ENCODE measurements around the gene CAPN2.

CAPN2 gene

GRCh38 chr1:223815020-223815853 lies 102.9 kb downstream of the CAPN2 start:
- TF ChIP-seq GATA3 (IDR thresholded peaks at IDR 0.05; ENCODE audit: low read depth, low read length) (no peak), GATA2 (IDR thresholded peaks at IDR 0.05; ENCODE audit: low read depth, low read length) (no peak)

GRCh38 chr1:223815865-223816264 lies 103.5 kb downstream of the CAPN2 start:
- no peak for TF ChIP-seq GATA2 (IDR thresholded peaks at IDR 0.05; ENCODE audit: low read depth, low read length)
- no peak for TF ChIP-seq GATA3 (IDR thresholded peaks at IDR 0.05; ENCODE audit: low read depth, low read length)

- TF ChIP-seq GATA3 (IDR thresholded peaks at IDR 0.05; ENCODE audit: low read depth, low read length), result no peak
- no peak for TF ChIP-seq GATA2 (IDR thresholded peaks at IDR 0.05; ENCODE audit: low read depth, low read length)
Observed at GRCh38 chr1:223819730-223820514, 107.6 kb downstream of the CAPN2 start.

- no peak for TF ChIP-seq GATA2 (IDR thresholded peaks at IDR 0.05; ENCODE audit: low read depth, low read length)
- TF ChIP-seq GATA3 (IDR thresholded peaks at IDR 0.05; ENCODE audit: low read depth, low read length), result no peak
Observed at GRCh38 chr1:223820515-223820858, 108.1 kb downstream of the CAPN2 start.

- TF ChIP-seq GATA3 (IDR thresholded peaks at IDR 0.05; ENCODE audit: low read depth, low read length) (no peak), GATA2 (IDR thresholded peaks at IDR 0.05; ENCODE audit: low read depth, low read length) (no peak)
Observed at GRCh38 chr1:223820971-223821370, 108.6 kb downstream of the CAPN2 start.

DNA sequence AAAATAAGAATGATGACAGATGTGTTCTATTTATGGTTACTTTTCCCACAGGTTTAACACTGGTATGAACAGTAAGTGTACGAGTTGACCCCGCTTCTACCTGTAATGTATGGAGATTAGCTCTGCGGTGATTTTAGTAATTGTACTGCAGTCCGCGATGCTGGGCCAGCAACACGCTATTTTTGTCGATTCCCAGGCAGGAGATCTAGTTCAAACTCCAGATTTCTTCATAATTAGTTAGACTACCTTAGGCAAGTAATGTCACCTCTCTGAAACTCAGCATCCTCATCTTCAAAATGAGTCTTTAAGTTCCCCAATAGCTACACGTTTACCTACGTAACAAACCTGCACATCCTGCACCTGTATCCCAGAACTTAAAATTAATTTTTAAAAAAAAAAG lies 111.9 kb downstream of the CAPN2 start:
- no peak for TF ChIP-seq GATA2 (IDR thresholded peaks at IDR 0.05; ENCODE audit: low read depth, low read length)
- TF ChIP-seq GATA3 (IDR thresholded peaks at IDR 0.05; ENCODE audit: low read depth, low read length), result no peak

DNA sequence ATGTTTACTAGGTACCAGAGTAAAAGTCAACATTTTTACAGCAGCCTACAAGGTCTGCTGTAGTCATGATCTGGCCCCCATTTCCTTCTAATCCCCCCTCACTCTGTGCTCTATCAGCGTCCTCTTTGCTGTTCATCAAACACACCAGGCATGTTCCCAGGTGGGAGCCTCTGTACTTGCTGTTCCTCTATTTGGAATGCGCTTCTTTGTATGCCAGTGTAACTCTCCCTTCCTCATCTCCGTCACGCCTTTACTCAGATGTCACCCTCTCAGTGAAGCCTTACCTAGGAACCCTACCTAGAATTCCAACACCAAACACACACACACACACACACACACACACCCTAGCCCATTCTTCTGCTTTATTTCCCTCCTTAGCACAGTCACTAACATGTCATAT lies 112.4 kb downstream of the CAPN2 start:
- TF ChIP-seq GATA2 (IDR thresholded peaks at IDR 0.05; ENCODE audit: low read depth, low read length) (no peak), GATA3 (IDR thresholded peaks at IDR 0.05; ENCODE audit: low read depth, low read length) (no peak)

All from SH-SY5Y (cell line).